Smooth muscle cell of trachea (primary cell): ENCODE measurements around the gene DSEL. TPM values are rescaled to one million over a fixed set of nuclear protein-coding genes. Genes with fewer than 3 reads are reported as not detected.

ENCODE experiments used
- total RNA-seq: library from RNA; depleted of rRNA; stranded (reverse); fragments of >200 nt; gene quantifications from 2 replicates; pipeline ENCODE4 v1.2.1, GENCODE V29; 2014

Gene DSEL
- 156 and 218 TPM in 2 replicates for total RNA-seq

DNA sequence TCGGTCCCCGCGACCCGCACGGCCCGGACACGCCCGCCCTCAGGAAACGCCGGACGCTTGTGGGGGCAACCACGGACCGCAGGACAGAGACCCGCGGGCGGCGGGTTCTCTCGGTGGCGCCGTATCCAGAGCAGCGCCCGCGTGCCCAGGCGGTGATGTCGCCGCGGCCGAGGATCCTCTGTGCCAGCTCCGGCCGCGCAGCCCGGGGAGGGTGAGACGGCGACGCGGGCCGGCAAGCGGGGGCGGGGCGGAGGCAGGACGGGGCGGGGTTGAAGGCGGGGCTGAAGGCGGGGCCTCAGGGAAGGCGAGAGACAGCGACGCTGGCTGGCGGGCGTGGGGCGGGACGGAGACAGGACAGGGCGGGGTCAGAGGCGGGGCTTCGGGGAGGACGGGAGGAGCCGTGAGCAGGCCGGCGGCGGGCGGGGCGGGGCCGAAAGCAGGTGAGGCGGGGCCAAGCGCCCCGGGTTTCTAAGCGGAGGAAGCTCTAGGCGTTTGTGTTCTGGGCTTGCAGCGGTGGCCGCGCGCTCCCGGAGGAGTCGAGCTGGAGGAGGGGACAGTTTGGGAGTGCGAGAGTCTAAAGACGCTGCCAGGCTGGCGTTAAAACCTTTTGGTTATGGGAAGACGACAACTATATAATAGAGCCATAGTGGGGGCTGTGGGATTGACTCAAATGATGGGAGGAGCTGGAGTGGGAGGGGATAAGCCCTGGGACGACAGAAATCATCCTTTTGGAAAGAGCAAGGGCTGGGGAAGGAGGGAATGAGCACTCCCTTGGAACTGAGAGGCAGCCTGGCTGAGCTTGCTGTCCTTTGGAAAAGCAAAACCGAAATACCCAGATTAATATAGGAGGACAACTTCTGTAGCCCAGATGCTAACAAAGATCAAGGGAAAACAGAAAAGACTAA, at the start of gene DSEL:
DSEL (minus strand) TSS at position 182 of the 905 bp plus-strand sequence. CDS start 2,112 bp downstream, outside the sequence.

